Measurements from ENCODE around the gene RSPO1.

The RSPO1 gene

DNA sequence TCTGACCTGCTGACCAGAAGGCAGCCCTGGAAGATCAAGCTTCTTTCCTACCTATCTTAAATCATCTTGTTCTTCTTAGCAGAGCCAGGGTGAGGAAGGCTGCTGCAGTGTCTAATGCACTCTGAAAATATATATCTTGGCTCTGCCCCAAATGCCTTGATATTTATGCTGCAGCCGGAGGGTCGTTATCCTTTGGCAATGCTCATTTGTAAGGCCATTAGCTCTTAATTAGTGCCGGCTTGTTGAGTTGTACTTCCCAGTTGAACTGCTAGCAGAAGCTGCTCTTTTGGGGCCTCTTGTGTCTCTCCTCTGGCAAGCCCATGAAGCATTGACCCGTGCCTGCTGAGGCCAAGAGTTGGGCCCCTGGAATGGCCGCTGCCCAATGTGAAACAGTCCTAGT, 34.8 kb downstream of the RSPO1 start:
- Histone ChIP-seq H3K9me3 (replicated peaks; ENCODE audit: insufficient read depth, low read length) (no peaks in the 10 kb centered on the region), H3K79me2 (ENCODE audit: low read length) (peaks cover 8% of the 10 kb centered on the region), H2AFZ (ENCODE audit: low read length) (no peak overlapping the region), H3K9ac (ENCODE audit: low read length) (no peak overlapping the region), H3K4me3 (ENCODE audit: low read length) (no peak overlapping the region), H3F3A (ENCODE audit: insufficient read depth, low read length) (no peaks in the 10 kb centered on the region), H3K27ac (ENCODE audit: low read length) (no peak overlapping the region), H4K20me1 (ENCODE audit: insufficient read depth, low read length) (no peaks in the 10 kb centered on the region), H3K9me2 (replicated peaks; ENCODE audit: insufficient read depth, low read length) (no peaks in the 10 kb centered on the region), H3K36me3 (replicated peaks; ENCODE audit: insufficient read depth, low read length) (no peaks in the 10 kb centered on the region), H3K4me2 (ENCODE audit: low read depth, low read length) (no peak overlapping the region), H3K4me1 (ENCODE audit: low read length) (peaks cover 9% of the 10 kb centered on the region), H3K27me3 (replicated peaks; ENCODE audit: insufficient read depth, low read length) (no peaks in the 10 kb centered on the region)
- no peak for DNase-seq
- TF ChIP-seq, protein P1, sequence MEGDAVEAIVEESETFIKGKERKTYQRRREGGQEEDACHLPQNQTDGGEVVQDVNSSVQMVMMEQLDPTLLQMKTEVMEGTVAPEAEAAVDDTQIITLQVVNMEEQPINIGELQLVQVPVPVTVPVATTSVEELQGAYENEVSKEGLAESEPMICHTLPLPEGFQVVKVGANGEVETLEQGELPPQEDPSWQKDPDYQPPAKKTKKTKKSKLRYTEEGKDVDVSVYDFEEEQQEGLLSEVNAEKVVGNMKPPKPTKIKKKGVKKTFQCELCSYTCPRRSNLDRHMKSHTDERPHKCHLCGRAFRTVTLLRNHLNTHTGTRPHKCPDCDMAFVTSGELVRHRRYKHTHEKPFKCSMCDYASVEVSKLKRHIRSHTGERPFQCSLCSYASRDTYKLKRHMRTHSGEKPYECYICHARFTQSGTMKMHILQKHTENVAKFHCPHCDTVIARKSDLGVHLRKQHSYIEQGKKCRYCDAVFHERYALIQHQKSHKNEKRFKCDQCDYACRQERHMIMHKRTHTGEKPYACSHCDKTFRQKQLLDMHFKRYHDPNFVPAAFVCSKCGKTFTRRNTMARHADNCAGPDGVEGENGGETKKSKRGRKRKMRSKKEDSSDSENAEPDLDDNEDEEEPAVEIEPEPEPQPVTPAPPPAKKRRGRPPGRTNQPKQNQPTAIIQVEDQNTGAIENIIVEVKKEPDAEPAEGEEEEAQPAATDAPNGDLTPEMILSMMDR (IDR thresholded peaks at IDR 0.05; ENCODE audit: low read length) = no peak
- no peak for TF ChIP-seq EZH2 (optimal IDR thresholded peaks at IDR 0.05; ENCODE audit: low read depth, low read length)

GRCh38 chr1:37596182-37596667, 38.5 kb downstream of the RSPO1 start:
- Histone ChIP-seq H3K4me2 (ENCODE audit: low read depth, low read length) (peak overlapping the region; percentile 90), H3F3A (ENCODE audit: insufficient read depth, low read length) (no peaks in the 10 kb centered on the region), H3K9me3 (replicated peaks; ENCODE audit: insufficient read depth, low read length) (no peaks in the 10 kb centered on the region), H3K9me2 (replicated peaks; ENCODE audit: insufficient read depth, low read length) (no peaks in the 10 kb centered on the region), H3K27me3 (replicated peaks; ENCODE audit: insufficient read depth, low read length) (no peaks in the 10 kb centered on the region), H3K79me2 (ENCODE audit: low read length) (peaks cover 42% of the 10 kb centered on the region), H3K9ac (ENCODE audit: low read length) (peak overlapping the region; percentile 25; the same call in 1 of the 2 replicates), H3K4me1 (ENCODE audit: low read length) (peaks cover 10% of the 10 kb centered on the region), H4K20me1 (ENCODE audit: insufficient read depth, low read length) (no peaks in the 10 kb centered on the region), H3K36me3 (replicated peaks; ENCODE audit: insufficient read depth, low read length) (peaks cover 10% of the 10 kb centered on the region), H2AFZ (ENCODE audit: low read length) (peak overlapping the region; percentile 75), H3K27ac (ENCODE audit: low read length) (peak overlapping the region; percentile 11; the same call in 1 of the 2 replicates), H3K4me3 (ENCODE audit: low read length) (peak overlapping the region; percentile 88)
- no peak for DNase-seq
- TF ChIP-seq EZH2 (optimal IDR thresholded peaks at IDR 0.05; ENCODE audit: low read depth, low read length) (no peak), EZH2phosphoT487 (IDR thresholded peaks at IDR 0.05; ENCODE audit: low read length) (no peak)
- TF ChIP-seq, protein P1 (IDR thresholded peaks at IDR 0.05; ENCODE audit: low read length) = no peak

DNA sequence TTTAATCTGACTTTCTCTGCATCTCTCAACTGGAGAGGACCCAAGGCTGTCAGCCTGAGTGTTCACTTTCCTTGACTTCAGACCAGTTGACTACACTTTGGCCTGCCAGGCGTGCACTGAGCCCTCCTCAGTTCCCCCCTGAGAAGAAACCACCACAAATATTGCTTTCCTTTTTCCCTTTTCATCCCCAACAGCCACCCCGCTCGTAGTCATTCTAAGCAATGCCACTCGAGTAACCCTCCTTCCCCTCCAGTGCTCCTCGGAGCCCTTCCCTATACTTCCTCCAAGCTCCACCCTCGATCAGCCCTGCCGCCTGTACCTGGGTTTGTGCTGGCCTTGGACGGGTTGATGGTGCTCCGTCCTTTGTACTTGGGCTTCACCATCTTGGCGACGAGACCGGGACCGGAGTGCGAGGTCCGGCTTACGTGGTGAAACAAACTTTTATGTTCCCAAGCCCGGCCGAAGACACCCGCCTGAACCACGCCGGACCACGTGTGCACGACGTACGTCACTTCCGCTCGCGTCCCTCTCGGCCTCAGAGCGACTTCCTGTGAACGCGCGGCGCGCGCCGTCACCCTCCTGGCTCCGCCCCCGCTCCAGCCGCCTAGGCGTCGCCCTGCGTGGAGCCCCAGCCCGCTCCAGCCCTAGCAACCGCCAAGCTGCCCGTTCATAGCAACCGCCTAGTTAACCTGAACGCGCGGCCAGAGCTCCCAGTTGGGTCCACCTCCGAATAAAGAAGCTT, 39.1 kb downstream of the RSPO1 start, which contains the start of gene GNL2:
TSS of gene GNL2 (minus strand) at position 498 of the 742 bp plus-strand sequence. CDS start at position 383, 115 bp downstream.
- H2AFZ ChIP-seq (ENCODE audit: low read length) = peak within 1 kb of the TSS; percentile 75
- H3K36me3 ChIP-seq (replicated peaks; ENCODE audit: insufficient read depth, low read length) = peaks cover 10% of the 10 kb centered on the region

More for the DNA sequence above, 39.1 kb downstream of the RSPO1 start, which contains the start of gene GNL2:
- Histone ChIP-seq H3K79me2 (ENCODE audit: low read length) (peaks cover 48% of the 10 kb centered on the region), H3K4me1 (ENCODE audit: low read length) (peaks cover 10% of the 10 kb centered on the region), H4K20me1 (ENCODE audit: insufficient read depth, low read length) (no peaks in the 10 kb centered on the region), H3K27ac (ENCODE audit: low read length) (peak within 1 kb of the TSS; percentile 58; the same call in 1 of the 2 replicates), H3F3A (ENCODE audit: insufficient read depth, low read length) (no peaks in the 10 kb centered on the region), H3K9ac (ENCODE audit: low read length) (peak within 1 kb of the TSS; percentile 81), H3K9me3 (replicated peaks; ENCODE audit: insufficient read depth, low read length) (no peaks in the 10 kb centered on the region), H3K27me3 (replicated peaks; ENCODE audit: insufficient read depth, low read length) (no peaks in the 10 kb centered on the region), H3K9me2 (replicated peaks; ENCODE audit: insufficient read depth, low read length) (no peaks in the 10 kb centered on the region), H3K4me2 (ENCODE audit: low read depth, low read length) (peak within 1 kb of the TSS; percentile 90), H3K4me3 (ENCODE audit: low read length) (peak within 1 kb of the TSS; percentile 88)
- DNase-seq = peak; percentile 98
- TF ChIP-seq EZH2phosphoT487 (IDR thresholded peaks at IDR 0.05; ENCODE audit: low read length) = no peak
- TF ChIP-seq, protein P1 (IDR thresholded peaks at IDR 0.05; ENCODE audit: low read length) = no peak
- TF ChIP-seq EZH2 (optimal IDR thresholded peaks at IDR 0.05; ENCODE audit: low read depth, low read length) = no peak

Measured in MM.1S (cell line).